GM04503 (cell line): Measurements from ENCODE around the gene CCDC171.
"Not testable (repeated sequence)": the region's sequence is repeated elsewhere in the genome, so short reads cannot be mapped to it uniquely, and the experiment has no call there.

Experiments used
- DNase-seq: peaks from one replicate; pipeline ENCODE4 v3.0.0-alpha.2; 2012; ENCODE audit warnings: low read depth

The CCDC171 gene

DNA sequence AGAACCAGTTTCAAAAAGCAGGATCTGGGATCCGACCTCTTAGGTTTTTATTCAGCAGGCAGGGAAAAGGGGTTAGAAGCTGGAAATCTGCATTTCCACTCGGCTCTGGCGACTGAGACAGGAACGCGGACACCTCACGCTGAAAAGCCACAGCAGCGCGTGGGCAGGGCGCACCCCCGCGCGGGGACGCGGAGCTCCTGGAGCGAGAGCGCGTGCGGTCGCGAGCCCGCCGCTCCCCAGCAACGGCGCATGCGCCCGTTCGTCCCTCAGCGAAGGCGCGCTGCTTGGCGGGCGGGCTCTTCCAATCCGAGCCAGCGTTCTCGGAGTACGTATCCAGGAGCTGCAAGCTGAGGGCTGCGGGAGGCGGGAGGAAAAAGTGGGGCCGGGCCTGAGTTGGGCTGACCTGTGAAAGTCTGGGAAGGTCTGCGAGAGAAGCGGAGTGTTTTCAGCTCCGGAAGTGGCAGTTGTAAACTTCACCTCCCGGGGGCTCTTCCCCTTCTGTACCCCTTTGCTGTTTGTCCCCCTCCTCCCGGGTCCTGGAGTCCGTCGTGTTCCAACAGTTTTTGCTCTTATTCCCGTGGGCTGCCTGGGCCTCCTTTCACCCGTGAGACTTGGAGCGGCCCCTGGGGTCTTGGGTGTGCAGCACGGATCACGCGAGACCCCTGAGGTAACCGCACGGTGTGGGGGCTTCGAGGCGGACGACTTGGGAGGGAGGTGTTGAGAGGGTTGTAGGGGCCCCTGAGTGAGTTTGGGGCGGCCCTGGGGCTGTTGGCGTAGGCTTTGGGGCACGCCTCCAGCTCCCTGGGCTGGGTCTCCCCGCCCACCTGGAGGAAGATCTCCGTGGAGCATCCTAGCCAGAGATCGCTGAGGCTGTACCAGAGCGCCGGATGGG, at the start of gene CCDC171:
TSS of gene CCDC171 (plus strand) at position 408 of the 892 bp plus-strand sequence. CDS start 11,046 bp downstream, outside the sequence.
- DNase-seq: peak; percentile 70

- no peak for DNase-seq
These were observed 46.9 kb upstream of the CCDC171 start for GRCh38 chr9:15505921-15506320.

DNA sequence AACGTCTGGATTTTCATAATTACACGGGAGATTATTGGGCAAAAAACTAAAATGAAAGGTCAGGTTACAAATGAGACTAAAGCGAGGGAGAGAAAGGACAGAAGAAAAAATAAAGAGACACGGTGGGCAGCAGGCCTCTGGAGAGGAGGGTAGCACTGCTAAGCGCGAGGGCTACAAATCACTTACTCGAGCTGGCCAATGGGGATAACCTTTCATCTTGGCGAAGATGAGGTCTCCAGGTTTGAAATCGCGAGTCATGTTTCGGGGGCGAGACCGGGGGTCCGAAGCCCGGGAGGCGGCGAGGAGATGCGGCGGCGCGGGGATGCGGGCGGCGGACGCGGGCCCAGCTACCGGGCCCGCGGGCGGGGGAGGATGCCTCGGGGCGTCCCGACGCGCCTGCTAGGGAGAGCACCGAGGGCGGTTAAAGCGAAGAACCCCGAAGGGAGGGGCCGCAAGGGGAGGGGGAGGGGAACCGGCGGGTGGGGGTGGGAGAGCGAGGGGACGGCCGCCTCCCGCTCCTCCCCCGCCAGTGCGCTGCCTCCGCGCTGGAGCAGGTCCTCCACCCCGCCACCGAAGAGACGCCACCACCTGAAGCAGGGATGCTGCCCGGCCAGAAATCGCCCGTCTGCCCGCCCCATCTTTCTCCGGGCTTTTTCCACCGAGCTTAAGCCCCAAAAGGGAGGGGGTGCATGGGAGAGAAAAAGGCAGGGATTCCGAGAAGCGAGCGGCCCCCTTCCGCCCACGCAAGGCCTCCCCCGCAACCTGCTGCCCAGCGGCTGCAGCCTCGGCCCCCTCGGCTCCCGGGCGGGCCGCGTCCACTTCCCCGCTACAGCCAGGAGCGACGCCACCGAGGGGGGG, 42.7 kb upstream of the CCDC171 start:
- no peak for DNase-seq

- peak; percentile 23 for DNase-seq
These were observed 41.9 kb upstream of the CCDC171 start, which contains the start of gene PSIP1 for GRCh38 chr9:15510789-15511575. PSIP1 (minus strand) TSS chr9:15510970; CDS start chr9:15510188, 782 bp downstream.

DNA sequence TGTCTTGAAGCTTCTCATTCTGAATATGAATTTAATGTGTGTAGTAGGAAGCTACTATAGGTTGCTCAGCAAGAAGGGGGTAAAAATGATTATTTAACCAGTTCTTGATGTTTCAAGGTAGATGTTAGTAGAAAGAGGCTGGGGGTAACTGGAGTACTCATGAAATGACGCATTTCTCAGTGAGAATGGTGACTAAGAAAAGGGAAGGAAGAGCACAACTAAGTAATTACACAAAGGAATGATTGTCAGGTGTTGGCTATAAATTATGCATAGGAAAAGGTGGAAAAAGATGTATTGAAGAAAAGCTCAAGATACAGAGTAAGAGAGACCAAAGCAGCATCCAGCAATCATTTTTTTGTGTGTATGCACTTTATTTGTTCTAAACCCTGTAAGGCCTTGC, 40.6 kb upstream of the CCDC171 start:
- no peak for DNase-seq

DNA sequence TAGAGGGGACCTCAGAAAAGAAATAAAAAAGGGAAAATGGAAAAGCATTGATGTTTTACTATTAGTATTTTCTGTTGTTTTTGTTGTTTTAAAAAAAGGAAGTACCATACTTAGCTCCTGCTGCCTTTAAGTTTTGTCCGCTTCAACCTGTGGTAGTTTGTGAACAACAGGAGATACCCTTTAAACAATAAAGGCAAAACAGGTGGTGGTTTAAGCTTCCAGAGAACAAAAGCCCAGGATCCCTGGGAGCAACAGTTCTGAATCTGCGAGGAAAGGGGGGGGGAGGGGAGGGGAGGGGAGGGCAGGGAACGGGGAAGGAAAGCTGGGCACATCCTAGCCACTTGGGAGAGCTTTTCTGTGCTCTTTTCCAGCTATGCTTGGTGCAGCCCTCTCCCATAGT, 40.0 kb upstream of the CCDC171 start:
- no peak for DNase-seq

- no peak for DNase-seq
These were observed 39.5 kb upstream of the CCDC171 start for GRCh38 chr9:15513335-15513734.

DNA sequence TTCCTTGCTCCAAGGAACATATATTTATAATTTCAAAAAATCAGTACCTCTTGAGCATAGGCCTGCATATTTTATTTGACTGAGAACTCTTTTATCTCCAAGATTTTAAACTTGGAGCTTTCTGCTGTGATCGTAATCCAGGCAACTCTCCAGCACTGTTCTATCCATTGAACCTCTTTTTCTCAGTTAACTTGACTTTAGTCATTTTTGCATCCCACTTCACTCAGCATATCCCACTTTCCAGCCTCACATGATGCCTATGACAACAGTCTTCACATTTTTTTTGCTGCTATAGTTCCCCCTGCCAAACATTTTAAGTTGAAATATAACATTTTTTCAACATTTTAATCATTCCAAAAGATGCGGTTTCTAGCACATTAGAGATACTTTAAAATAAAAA, 33.0 kb upstream of the CCDC171 start:
- no peak for DNase-seq

GRCh38 chr9:15521254-15521653, 31.6 kb upstream of the CCDC171 start:
- no peak for DNase-seq

DNA sequence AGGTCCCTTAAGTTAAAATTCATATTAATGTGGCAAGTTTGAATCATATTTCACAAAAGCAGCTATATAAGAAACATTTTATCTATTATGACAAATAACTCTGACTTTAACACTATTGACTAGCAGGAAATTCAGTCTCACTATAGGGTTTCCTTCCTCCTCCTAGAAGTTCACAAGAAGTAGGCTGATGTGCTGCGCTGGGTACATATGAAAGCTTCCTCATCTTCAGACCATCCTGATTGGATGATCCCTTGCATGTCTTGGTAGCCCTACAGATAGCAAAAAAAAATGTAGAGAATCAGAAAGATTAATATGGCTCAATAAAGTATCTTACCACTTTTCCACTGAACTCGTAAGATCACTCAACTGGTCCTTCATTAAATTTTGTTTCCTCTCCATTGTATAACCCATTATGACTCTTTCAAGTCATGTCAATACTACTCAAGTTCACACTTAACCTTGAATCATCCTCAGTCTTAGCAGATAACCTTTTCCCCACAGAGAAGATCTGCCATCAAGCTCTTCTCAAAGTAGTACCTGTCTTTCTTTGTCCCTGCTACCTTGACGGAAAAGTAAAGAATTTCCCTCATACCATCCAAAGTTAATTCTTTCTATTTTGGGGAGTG, 30.6 kb upstream of the CCDC171 start:
- DNase-seq: no peak

- no peak for DNase-seq
These were observed 27.9 kb upstream of the CCDC171 start for GRCh38 chr9:15524845-15525455.

DNA sequence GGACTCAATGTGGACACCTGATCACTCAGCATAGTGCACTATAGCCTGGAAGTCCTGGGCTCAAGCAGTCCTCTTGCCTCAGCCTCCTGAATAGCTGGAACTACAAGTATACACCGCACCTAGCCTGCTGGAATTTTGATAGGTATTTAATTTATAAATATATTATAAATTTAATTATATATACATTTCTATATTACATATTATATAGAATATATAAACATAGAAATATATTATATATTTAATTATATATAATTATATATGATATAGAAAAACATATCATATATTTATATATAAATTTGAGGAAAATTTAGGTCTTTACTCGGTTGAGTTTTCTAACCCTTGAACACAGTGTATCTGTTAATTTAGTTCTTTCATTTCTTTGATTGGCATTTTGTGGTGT, 26.9 kb upstream of the CCDC171 start:
- DNase-seq: no peak

GRCh38 chr9:15527035-15527434, 25.8 kb upstream of the CCDC171 start:
- not testable (repeated sequence) for DNase-seq

- no peak for DNase-seq
These were observed 23.1 kb upstream of the CCDC171 start for GRCh38 chr9:15529566-15530324.

GRCh38 chr9:15531380-15531779, 21.5 kb upstream of the CCDC171 start:
- DNase-seq: no peak

- DNase-seq: no peak
These were observed 11.0 kb upstream of the CCDC171 start for GRCh38 chr9:15541872-15542271.

DNA sequence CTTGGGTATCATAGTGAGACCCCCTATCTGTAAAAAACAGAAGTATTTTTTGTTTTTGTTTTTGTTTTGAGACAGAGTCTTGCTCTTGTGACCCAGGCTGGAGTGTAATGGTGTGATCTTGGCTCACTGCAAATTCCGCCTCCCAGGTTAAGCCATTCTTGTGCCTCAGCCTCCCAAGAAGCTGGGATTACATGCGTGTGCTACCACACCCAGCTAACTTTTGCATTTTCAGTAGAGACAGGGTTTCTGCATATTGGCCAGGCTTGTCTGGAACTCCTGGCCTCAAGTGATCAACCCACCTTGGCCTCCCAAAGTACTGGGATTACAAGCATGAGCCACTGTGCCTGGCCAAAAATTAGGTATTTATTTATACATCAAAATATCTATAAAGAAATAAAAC, 10.2 kb upstream of the CCDC171 start:
- no peak for DNase-seq

DNA sequence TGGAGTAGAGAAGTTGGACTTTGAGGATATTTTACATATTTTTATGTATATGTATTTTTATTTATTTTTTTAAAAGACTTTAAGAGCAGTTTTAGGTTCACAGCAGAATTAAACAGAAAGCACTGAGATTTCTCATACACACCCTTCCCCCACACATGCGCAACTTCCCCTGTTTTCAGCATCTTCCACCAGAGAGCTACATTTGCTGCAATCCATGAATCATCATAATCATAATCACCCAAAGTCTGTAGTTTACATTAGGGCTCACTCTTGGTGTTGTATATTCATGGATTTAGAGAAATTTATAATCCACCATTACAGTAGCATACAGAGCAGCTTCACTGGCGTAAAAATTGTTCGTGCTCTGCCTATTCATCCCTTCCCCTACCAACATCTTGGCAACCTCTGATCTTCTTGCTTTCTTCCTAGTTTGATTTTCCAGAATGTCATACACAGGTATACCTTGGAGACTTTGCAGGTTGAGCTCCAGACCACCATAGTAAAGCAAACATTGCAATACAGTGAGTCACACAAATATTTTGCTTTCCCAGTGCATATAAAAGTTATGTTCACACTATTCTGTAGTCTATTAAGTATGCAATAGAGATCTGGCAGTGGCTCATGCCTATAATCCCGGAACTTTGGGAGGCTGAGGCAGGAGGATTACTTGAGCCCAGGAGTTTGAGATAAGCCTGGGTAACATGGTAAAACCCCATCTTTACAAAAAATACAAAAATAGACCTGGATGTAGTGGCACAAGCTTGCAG, 9.6 kb upstream of the CCDC171 start:
- no peak for DNase-seq

DNA sequence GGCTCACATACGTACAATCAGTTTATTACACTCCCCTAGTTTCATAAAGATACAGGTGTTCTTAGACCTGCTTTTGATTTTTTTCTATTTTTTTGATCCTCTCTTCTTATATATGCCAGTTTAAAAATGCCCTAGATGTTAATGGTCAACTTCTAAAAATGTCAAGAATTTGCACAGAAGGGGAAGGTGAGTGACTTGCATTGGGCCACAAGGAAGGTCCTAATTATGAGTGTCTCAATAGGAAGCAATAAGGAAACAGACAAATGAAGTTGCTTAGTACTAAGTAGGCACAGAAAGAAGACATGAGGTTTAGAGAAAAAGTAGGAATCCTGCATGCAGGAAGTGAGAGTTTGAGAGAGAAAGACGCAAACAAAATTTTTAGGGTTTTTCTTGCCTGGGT, 3.2 kb upstream of the CCDC171 start:
- DNase-seq: no peak

GRCh38 chr9:15553528-15553898, 670 bp downstream of the CCDC171 start:
- DNase-seq: peak; percentile 8
